ENCODE data around the gene TSPAN18.

Gene TSPAN18

DNA sequence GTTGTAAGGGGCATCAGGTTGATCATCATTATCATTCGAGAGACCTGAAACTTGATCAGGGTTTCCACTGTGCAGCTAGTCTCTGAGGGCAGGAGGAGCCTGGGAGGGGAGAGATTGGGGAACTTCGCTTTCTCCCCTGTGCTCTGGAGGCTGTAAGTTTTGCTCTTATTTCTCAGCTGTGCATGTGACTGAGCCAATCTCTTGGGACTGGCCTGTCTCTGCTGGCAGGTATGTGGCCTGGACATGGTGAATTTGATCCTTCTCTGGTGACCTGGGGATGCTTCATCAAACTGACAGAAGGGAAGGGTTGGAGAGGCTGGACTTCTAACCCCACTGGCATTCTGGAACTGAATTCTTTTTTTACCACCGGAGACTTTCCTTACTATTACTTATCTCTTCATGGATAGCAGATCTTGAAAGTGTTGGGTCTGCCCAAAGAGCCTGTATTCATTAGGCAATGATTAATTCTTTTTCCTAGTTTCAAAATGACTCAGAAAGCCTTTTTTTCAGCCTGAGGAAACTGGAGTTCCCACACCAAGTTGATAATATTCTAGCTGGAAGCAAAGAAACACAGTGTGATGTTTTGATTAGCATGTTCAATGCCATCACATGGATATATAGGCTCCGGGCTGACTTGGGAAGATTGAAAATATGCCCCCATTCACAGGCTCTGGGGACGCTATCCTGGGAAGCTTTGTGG lies 36.5 kb downstream of the TSPAN18 start:
- no peak for DNase-seq

DNA sequence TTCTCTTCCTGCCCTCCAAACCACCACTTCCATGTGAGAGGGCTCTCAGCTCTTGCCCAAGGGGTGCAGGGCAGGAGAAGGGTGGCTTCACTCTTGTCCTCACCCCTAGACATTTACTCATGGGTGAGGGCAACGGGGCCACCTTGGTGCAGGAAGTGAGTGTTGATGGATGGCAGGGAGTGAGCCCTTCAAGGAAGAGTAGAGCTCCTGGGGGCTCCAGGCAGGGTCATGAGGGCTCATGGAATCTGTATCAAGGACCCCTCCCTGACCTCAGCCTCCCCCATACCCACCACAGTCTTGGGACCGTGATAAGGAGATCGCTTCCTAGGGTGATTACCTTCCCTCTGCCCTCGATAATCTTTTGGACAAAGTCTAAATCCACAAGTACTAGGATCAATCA lies 37.8 kb downstream of the TSPAN18 start:
- no peak for DNase-seq

DNA sequence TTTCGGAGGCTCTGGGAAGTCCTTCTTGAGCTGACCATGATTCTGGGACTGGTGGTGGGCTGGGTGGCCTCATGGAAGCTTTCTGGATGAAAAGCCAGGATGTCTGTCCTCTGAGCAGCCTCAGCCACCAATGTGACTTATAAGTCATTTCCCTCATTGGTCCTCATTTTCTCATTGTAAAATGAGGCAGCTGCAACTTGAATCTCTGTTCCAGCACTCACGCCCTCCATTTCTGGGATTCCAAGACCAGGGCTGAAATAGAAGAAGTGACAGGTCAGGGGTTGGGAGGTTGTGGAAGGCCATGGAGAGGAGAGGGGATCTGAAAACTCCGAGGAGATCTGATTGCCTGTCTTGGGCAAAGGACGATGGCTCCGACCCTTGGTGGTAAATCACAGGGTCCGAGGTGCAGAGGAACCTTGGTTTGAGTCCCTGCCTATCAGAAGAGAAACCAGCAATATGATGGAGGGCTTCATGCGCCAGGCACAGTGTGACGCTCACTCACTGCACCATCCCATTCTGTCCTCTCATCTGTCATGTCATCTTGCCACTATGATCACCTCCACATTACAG lies 38.3 kb downstream of the TSPAN18 start:
- DNase-seq, result no peak

DNA sequence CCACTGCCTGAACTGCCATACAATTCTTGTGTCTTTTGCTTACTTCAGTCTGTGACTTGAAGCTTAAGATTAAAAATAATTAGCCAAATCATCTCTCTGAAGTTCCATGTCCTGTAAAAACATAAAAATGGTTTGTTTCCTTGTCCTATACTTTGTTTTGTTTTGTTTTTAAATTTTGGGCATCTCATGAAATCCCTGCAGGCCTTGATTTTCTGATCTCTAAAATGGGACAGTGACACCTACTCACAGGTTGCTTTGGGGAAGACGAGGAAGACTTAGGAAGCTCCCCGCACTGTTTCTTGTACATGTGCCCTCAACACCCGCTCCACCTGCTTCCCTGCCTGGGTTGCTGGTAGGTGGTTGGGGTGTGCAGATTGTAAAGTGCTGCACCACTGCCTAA lies 38.9 kb downstream of the TSPAN18 start:
- DNase-seq, result no peak

DNA sequence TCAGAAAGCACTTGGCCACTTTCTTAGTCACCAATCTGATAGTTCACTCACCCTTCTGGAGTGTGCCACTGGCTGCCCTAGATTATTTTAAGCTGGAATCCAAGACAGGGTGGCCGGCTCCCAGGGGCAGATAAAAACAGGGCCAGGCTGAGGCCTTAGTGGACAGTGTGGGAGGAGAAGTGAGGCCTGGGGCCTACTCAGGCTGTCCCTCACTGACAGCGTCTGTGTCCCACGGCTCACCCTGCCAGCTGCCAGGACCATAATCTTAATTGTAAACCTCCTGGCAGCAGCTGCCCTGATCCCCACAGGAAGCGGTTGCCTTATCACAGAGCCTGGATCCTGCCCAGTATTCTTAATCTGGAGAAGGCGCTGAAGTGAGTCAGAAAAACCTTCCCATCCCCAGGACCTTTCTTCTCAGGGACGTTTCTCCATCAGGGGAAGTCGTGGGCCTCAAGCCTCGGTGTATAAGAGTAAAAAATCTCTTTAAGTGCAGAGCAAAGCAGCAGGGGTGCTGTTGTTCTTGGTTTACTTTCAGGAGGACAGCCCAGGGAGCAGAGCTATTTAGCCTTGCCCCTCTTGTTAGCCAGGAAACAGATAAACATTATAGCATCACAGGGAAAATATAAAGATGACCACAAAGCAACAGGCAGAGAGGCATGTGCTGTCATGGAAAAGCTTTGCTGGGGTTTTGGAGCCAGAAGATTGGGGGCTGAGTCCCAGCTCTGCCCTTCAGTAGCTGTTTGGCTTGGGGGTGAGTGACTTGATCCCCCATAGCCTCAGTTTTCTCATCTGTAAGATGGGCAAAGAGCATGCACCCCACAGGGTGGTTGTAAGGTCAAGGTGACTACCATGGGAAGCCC lies 39.6 kb downstream of the TSPAN18 start:
- DNase-seq, result peak; percentile 34

DNA sequence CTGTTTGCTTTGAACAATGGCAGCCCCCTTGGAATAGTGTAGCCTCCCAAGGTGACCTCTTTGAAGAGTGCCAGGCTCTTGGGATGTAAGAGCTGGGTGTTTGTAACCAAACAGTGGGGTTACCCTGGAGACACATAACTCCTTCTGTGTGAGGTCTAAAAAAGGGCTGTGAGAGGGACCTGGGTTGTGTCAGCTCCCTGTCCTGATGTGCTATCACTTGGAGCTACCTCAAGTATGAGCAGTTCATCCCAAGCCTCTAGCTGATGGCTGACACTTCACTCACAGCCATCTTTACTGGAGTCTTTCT lies 40.2 kb downstream of the TSPAN18 start:
- DNase-seq, result no peak

DNA sequence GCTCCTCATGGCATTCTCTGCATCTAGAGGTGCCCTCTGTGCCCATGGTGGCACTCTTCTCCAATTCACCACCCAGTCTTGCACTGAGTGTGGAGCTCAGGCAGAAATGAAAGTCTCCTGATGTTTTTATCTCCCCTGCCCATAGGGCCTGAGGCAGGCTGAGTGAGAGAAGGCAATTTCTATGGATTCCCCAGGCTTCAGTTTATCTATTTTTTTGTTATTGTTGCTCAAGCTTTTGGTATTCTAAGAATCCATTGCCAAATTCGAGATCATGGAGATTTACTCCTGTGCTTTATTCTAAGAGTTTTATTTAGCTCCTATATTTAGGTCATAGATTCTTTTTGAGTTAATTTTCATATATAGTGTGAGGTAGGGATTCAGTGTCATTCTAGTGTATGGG lies 40.7 kb downstream of the TSPAN18 start:
- DNase-seq, result no peak

DNA sequence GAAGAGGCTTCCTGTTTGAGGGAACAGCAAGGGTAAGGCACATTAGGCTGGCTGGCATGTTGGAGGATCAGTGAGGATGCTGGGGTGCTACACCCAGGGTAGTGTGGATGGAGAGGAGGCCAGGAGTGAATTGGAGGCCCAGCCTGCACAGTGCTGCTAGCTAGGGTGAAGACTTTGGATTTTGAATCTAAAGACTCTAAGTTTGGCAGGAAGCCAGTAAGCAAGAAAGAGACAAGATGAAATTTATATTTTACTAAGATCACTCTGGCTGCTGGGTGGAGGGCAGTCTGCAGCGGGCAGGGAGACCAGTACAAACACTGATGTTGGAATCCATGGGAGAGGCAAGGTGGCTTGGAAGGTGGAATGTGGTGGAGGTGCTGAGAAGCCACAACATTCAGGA lies 43.6 kb downstream of the TSPAN18 start:
- no peak for DNase-seq

DNA sequence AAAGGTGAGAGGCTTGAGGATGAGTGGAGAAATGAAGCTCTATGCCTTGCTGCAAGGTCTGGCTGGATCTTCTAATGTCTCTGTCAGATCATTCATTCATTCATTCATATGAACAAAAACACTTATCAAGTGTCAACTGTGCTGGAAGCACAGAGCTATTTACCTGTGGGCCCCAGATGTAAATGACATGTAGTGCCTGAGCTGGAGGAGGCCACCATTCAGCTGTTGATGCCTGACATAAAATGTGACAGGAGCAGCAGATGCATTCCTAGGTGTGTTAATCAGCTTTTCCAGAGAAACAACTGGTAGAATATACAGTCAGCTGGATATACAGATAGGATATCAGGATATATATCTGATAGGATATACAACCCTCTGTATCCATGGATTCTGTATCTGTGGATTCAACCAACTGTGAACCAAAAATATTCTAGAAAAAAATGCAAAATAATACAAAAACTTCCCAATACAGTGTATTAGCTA lies 44.5 kb downstream of the TSPAN18 start:
- DNase-seq, result no peak

DNA sequence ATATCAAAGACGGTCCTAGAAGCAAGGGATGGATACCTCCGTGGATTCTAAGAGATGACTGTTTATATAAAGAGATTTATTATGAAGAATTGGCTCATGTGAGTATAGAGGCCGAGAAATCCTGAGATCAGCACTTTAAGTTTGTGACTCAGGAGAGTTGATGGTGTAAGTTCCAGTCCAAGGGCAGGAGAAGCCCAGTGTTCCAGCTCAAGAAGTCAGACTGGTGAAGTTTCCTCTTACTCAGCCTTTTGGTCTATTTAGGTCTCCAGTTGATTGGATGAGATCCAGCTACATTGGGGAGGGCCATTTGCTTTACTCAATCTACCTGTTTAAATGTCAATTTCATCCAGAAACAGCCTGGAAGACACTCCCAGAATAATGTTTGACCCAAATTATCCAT lies 45.1 kb downstream of the TSPAN18 start:
- no peak for DNase-seq

DNA sequence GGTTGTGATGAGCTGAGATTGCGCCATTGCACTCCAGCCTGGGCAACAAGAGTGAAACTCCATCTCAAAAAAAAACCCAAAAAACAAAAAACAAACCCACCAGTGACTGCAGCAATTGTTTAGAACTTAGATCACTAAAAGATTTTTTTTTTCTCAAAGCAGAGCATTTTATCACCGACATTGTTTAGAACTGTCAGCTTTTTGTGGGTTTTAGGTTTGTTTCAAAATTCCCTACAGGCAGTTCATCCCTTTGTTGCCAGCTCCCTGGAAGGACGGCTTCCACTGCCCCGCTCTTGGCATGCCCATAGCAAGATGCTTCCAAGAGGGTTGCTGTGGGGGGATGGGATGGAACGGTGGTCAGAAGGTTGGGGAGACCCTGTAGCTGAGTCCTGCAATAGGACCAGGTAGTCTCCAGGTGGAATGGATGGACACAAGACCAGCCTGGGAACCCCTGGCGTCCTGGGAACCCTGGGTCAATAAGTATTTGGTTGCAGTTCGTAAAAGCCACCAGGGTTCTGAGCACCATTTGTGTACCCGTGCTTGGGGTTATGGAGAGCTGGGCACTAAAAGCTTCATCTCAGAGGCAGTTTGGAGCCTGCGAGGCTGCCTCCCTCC lies 46.7 kb downstream of the TSPAN18 start:
- DNase-seq, result no peak

DNA sequence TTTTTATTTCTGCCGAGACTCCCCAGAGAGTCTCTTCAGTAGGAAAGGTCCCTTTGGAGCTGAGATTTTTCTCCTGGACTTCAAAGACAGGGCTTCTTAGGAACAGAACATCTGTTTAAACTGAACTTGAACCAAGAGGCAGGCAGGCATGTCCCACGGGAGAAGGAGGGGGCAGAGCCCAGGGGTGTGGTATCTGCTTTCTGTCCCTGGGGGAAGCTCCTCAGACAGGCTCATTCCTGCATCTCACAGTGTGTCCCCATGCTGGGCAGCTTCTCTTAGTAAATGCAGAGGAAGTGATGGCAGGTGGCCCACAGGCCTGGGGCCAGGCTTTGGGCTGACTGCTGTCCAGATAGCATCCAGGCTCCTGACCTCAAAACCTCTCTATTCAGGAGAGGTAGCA lies 47.3 kb downstream of the TSPAN18 start:
- DNase-seq, result peak; percentile 27

DNA sequence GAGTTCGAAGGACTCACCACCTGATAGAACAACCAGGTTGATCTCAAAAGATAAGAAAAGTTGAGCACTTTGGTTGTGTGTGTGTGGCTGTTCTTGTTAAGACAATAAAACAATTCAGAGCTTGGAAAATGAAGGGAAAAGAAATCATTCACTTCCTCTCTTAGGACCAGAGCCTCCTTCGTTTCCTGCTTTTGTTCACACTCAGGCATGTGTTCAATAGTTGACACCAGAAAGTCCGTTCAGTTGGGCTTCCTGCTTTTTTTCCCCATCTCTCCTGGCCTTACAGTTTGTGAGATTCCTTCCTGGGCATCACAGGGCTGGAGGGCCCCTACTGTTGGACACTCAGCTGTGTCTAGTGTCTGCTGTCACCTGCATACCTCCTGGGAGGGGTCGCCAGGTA lies 48.0 kb downstream of the TSPAN18 start:
- no peak for DNase-seq

DNA sequence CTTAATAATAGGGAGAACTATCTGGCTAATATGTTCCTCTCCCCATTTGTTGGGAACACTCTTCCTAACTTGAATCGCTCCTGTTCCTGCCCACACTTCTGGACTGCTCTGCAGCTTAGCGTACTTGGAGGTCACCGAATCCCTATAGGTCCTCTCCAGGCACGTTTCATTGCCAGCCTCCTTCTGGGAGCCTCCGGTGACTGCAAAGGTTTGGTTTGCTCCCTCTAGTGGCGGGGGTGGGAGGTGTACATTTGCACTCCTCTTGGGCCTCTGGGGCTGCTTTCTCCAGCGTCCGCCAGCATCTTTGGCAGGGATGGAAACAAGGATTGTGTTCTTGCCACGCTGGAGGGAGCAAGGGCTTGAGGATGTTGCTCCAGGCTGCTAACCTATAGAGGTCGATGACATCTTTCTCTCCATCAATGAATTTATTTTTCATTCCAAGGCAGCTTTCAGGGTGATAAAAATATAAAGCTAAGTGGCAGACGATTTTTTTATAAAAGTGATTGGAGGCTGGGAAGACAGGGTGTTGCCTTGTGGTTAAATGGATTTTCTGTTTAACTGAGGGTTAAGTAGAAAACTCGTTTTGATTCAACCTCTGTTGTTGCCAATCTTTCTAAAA lies 48.7 kb downstream of the TSPAN18 start:
- peak; percentile 78 for DNase-seq

DNA sequence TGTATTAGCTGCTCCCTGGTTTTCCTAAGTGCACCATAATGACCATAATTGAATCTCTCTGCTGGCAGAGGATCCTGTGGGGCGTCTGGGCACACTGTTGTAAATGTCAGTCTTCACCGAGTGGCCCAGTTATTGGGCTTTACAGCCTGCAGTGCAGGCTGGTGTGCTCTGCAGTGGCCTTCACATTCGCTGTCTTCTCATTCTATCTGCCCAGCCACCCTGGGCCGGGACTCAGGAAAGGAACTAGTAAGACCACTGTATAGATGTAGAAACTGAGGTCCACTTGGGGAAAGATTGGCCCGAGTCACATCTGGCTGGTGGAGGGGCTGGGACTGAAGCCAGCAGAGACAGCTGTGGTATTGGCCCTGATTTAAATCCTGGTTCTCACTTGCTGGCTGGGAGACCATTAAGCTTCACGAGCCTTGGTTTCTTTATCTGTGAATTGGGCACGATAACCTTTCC lies 49.3 kb downstream of the TSPAN18 start:
- DNase-seq, result no peak

DNA sequence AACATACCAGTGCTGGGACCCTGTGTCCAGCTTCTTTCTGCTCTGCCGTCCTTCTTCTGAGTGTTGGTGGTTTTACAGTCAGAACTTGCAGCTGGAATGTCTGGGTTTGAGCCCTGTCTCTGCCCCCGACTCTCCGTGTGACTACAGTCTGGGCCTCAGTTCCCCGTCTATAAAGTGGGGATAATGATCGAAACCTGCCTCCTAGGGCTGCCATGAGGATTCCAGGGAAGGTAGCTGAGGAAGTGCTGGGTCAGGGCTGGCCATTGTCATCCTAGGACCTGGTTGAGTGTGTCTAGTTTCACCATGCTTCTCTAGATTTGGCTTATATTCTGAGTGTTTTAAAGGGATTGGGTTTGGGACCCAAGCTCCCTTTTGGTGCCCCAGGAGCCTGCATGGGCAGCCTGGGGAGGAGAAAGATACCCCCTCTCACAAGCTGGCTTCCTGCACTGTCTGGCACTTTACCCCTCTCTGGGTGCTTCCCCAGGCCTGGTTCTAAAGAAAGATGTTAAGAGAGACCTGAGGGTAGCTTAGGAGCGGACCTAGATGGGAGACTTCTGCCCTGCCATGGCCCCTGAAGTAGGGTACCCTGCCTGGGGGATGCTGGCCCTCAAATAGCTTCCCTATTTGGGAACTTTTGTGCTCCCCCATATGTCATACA lies 49.9 kb downstream of the TSPAN18 start:
- no peak for DNase-seq

DNA sequence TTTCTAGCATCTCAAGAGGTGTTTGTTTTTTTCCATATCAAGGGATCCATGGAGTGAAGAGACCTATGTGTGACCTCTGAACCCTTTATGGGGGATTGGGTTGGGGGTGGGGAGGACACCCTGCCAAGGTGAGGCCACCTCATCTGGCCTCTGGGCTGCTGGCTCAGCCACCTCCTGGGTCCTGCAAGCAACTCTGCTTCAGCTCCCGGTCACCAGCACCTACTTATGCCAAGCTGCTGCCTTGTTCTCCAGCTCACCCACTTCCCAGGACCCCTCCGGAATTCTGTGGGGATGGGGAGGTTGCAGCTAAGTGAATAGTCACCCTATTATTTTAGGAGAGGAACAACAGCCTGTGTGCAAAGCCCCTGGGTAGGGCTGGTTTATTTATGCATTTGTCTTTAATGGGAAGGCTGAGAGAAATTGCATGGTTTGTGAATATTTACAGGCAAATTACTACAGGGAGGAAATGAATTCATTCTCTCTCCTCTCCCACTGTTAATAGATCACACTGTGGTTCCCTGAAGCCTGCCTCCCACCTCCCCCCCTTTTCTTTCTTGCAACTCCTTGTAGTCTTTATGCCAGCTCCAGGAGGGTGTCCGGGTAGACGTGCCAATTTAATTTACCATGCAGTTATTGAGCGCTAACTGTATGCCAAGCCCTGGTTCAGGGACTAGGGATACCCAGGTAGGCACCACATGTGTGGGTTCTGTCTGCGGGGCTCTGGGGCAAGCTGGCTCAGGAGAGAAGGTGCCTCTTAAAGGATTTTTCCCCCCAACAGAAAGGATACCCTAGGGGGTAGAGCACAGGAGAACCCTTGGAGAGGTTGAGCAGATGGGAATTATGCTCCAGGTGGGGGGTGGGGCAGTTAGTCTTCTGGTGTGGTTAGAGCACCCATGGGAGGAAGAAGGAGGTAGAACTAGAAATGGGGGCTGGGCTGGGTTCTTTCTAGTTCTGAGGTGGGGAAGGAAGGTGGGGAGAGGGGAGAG lies 50.7 kb downstream of the TSPAN18 start:
- no peak for DNase-seq

DNA sequence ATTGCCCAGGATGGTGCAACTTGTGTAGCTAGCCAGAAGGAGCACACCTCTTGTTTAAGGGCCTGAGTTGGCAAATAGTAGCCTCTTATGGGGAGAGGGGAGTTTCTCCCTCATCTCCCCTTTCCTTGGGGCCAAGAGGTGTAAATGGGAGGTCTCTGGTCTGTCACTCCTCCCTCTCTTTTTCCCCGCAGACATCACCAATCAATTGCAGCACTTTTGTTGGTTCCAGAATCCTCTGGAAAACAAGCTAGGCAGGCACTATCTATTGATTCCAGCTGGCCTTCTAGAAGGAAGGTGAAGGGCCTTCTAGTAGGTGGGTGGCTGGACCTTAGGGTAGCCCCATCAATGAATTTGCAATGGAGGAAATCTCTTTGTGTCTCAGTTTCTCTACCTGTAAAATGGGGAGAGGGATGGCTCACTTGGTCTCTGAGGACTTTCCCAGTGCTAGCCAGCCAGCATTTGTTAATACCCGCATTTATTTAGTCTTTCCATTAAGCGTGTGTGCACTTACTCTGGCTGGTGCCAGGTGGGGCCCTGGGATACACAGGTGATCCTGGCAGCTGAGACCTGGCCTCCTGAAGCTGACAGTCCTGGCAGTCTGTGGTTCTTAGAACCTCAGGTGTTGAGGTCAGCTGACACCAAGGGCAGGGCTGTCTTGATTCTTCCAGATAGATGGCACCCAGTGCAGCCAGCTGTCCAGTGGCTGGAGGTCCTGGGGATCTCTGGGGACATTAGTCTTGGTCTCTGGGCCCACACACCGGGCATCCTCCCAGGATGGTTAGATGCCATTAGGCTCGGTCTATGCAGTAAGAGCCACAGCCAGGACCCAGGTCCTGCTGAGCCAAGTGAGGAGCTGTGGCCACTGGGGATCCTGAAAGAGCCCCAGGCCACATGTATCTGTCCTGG lies 51.7 kb downstream of the TSPAN18 start:
- no peak for DNase-seq

DNA sequence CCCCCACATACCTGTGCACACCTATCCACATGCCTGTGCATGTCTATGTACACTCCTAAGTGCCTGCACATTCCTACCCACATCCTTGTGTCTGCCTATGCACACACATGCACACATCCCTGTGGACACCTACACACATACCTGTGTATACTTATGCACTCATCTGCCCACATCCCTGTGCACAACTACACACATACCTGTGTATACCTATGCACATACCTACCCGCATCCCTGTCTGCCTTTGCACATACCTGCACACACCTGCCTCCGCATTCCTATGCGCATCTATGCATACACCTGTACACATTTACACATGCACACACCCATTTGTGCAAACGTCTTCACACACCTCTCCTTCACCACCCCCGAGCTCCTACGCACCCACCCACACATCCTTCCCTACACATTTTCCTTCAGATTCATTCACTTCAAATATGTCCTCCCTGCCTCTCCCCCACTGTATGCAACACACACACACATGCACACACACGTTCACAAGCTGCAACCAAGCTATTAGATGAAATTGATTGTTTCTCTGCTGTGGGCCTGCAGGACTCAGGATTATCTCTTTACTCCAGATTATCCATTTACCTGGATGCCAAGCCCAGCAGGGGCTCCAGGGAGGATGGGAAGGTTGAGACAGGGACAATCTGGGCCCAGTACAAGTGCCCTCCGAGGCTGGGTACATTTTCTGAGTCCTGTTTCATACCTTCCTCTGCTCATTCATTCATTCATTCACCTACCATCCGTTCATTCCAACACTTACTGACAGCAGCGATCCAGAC lies 53.2 kb downstream of the TSPAN18 start:
- no peak for DNase-seq

Measured in NCI-H446 treated with DMSO at 0.1 percent for 48 hours (cell line).